ENCODE data around the gene CACNA2D4.
A peak's percentile ranks its signal among the peaks of the same experiment; 100 is the strongest.

CACNA2D4 gene

DNA sequence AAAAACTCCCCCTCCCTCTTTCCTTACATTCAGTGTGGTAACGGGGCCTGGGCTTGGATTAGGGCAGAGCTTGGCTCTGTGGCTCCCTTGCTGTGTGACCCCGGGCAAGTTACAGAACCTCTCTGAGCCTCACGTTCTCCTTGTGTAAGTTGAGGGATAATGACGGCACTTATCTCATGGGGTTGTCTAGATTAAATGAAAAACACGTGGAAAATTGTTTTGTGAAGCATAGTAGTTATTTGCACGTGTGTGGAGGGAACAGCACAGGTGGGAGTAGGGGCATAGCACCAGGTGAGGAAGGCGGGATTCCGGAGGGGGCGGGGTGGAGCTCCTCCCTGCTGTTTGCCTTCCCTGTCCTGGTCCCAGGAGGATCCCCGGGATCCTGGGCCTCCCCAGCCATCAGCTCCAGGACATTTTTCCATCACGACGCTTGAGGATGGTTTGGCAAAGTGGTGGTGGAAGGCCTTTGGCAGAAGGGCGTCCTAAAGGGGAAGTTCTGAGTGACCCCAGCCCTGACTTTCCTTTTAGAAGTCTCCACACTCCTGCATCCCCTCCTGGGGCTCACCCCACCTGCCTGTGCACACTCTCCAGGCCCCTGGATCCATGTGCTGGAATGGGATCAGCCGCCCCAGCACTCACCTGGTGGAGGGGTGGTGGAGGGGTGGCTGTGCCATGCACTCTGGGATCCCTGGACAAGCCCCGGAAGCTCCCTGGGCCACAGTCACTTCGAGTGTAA, 75.4 kb downstream of the CACNA2D4 start:
- DNase-seq, result no peak

DNA sequence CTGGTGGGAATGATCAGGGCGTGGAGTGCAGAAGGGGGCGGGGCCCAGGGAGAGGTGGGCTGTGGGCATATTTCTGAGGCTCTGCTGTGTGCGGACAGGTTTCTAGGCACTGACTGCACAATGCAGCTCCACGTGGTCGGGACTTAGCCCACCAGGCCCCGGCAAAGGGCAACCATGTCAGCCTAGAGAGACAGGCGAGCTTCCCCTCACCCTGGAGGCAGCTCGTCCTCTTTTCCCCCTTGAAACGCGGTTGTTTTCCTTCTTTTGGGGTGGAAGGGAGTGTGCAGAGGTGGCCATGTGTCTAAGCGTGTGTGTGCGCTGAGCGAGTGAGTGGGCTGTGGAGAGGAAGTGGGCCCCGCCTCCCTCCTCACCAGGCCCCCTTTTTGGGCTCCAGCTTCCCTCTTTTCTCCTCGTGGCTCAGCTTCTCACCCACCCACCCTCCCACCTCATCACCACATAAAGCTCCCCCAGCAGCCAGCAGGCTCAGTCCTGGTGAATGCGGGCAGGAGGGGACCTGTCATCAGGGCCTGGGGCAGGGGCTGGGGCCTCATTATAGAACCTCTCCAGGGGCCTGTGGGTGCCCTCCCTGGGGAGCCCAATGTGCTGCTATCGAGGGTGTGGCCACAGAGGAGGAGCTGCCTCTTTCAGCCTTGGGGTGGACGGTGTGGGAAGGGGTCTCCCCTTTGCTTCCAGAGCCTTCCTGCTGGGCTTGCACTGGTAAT, 76.1 kb downstream of the CACNA2D4 start:
- no peak for DNase-seq

DNA sequence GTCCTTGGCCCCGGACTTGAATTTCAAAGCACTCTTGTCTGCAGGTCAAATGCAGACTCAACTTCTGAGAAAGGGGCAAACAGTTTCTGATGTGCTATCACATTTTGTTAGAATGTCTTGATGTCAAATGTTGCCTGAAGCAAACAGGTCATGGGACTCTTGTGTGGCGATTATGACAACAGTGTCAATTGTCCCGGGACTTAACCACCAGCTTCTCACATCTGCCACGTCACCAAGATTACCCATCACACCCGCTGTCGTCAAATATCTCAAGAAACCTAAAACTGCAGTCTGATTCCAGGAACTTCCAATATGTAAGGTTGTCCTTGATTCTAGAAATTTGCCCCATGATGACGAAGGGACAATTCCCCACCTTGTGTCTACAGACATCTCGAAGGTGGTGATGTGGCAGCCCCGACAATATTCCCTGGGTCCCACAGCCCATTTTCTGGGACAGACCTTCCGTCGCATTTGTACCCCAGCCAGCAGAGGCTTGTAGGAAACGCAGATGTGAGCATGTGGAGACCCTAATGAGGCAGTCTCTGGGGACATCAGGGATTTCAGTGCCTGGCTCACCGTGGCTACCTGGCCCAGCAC, 76.8 kb downstream of the CACNA2D4 start:
- DNase-seq, result no peak

DNA sequence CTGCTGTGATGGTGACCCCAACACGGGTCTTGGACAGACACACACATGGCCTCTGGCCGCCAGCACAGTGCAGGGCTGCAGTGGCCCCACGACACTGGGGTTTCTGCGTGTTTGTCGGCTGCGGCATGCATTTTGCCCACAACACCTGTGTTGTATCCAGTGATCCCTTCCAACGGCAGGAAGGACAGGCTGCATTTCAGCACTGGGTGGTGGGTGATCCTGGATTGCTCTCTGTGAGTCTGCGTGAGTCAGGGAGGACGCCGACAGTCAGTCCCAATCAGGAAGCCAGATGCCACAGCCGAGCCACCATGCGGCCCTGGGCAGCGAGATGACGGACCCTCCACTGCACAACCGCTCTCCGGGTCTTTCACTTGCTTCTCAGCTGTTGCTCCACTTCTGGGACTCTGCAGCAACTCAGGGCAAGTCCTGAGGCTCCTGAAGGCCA, 77.4 kb downstream of the CACNA2D4 start:
- DNase-seq, result no peak

DNA sequence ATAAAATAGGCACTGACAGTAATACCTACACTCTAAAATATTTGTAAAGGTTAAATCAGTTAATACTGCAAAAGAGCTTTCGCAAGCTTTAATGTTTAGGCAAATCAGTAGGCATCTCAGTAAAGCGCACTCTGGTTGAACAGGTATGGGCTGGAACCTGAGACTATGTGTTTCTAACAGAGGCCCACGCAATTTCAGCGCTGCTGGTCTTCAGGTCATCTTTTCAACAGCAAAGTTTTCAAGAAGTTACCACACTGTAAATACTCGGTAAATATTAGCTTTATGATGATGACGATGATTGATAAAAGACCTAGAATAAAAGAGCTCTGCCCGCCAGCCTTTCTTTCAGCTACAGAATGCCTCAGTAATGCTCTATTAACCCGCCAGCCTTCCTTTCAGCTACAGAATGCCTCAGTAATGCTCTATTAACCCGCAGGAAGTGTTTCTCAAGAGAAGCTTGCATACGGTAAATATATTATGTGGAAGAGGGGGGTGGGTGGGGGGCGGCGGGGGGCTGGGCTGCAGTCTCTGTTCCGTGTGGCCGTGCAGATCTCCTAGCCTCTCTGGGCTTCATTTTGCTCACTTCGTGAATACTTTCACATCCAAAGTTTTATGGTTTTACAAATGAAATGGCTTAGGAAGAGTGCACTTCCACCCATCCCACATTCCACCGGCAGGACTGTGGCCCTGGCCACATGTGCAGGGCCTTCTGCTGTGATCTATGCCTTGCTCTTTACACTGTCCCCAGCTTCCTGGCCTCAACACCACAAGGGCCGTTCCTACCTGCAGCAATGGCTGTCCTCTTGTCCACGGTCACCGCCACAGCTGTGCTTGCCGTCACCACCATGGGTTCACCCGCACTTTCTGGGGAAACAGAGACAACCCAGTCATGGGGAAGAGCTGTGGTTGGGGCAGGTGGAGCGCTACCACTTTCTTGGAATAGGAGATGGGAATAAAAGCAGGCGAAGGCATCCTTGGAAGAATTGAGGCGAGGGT, 78.2 kb downstream of the CACNA2D4 start:
- no peak for DNase-seq

DNA sequence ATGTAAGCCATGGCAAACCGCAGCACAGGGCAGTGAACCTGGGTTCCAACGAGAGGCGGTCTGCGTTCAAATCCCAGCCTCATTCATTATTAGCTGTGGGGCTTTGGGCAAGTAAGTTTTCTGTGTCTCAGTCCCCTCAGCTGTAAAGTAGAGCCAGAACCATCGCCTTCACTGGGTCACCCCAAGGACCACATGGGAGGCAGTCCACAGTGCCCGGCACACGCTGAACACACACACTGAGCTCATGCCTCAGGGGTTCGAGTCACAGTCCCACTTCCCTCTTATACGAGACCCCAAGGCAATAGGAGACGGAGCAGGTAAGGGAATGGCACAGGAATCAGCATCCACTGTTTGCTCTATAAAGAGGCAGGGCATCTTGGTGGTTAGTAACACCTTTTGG, 79.0 kb downstream of the CACNA2D4 start:
- DNase-seq, result no peak

DNA sequence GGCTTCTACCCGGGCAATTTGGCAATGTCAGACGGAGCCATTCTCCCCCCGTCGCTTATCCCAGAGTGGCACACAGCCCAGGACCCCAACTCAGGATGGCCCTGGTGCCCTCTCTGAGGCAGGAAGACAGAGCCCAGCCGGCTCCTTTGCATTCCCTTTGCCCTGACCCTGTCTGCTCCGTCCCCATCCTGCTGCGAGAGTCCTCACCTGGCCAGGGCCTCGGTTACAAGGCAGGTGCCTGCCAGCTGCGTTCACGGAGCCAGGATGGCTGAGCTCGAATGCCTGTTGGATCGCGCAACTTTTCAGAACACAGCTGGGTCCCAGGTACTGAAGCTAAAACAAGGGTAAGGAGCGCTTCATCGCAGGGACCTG, 79.5 kb downstream of the CACNA2D4 start:
- no peak for DNase-seq

DNA sequence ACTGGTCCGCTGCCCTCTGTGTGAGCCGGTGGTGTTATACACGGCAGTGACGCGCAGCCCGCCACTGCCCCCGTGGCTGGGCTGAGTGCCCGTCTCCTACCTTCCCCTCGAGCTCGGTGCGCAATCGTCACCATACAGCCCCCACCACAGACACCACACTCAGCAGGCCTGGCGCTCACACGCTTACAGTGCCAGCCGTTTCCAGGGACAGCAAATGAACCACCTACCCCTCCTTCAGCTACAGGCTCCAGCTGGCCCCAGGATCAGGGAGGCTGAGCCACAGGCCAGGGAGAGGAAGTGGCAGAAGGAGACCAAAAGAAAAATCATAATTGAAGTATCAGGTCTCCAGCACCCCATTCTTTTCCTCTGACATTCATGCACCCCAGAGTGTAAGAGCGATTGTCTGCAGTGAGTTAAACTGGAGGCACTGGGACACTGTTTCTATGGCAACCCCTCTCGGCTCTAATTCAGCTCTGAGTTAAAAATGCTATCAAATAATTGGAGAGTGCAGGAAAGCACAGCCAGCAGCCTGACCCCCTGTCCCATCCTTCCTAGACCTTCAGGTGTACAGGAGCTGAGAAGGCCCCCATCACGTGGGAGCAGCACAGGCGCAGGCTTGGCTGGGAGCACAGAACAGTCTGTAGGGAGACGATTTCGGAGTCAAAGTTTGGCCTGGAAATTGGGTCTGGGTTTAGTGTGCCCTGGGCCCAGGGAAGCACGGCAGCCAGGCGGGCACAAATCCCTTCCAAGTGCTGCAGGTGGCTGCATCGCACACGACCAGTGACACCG, 80.1 kb downstream of the CACNA2D4 start:
- no peak for DNase-seq

DNA sequence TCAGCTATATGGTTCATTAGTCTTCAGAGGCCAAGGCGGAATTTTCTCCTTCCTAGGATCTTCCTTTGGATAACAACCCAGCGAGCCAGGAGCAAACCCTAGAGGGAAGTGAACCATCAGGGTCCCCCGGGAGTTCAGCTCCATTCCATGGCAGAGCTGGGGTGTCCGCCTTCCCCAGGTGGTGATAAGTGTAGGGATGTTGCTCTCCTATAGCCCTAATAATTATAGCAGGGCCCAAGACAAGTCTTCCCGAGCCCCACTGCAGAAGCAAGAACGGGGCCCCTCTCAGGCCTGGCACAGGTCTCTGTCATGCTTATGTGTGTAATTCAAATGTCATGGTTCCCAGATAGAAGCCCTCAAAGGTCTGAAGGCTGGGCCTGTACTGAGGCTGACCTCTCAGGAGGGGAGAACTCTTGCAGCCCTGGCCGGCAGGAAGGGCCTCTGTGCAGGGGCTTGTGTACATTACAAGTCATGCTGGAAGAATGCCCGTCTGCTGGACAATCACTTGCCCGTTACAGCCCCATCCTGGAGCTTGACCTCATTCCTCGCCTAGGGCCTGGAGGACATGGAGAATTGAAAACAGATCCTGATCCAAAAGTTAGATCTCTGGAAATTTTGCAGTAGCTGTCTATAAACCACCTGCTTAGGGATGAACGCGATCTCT, 80.8 kb downstream of the CACNA2D4 start:
- no peak for DNase-seq

DNA sequence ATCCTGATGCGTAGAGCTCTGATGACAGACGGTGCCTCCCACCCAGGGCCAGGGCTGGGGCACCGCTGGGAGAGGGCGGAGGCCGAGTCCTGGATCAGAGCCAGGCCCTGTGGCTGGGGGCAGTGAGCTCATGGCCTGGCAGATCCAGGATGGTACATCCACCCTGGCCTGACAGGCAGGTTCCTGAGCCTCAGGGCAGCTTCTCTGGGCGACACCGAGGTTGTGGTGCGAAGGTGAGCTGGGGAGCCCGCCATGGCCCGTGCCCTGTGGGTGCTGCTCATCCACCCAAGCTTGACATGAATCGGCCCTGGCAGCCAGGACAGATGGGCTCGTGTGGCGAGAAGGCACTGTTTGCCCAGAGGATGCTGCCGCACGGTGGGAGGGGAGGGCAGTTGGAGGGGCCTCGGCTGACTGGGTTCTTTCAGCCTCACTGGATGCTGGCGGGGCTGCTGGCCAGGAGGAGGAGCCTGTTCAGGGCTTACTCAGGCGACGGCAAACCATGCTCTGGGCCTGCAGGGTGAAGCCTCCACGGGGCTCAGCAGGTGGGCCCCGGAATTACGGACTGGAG, 81.5 kb downstream of the CACNA2D4 start:
- DNase-seq, result peak; percentile 24

DNA sequence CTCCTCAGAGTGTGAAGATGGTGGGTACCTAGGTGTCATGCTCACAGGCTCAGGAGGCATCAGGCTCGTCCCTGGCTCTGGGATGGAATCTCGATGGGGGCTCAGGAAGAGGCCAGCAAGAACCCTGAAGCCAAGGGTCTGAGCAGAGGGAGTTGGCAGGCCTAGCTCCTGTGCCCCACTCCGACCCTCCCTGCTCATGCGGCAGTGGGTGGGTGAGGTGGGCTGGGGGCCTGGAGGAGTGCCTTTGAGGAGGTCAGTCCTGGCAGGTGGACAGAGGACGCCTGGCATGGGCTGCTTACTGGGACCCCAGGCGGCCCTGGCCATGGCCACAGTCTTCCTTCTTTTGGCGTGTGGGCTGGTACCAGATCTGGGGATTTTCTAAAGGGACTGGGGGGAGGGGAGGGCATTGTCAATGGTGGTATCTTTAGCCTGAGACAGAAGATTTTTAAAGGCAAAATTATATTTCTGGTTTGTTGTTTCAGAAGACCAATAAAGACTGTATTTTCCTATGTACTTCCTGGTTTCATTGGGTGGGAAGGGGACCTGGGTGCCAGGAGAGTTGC, 82.1 kb downstream of the CACNA2D4 start:
- no peak for DNase-seq

DNA sequence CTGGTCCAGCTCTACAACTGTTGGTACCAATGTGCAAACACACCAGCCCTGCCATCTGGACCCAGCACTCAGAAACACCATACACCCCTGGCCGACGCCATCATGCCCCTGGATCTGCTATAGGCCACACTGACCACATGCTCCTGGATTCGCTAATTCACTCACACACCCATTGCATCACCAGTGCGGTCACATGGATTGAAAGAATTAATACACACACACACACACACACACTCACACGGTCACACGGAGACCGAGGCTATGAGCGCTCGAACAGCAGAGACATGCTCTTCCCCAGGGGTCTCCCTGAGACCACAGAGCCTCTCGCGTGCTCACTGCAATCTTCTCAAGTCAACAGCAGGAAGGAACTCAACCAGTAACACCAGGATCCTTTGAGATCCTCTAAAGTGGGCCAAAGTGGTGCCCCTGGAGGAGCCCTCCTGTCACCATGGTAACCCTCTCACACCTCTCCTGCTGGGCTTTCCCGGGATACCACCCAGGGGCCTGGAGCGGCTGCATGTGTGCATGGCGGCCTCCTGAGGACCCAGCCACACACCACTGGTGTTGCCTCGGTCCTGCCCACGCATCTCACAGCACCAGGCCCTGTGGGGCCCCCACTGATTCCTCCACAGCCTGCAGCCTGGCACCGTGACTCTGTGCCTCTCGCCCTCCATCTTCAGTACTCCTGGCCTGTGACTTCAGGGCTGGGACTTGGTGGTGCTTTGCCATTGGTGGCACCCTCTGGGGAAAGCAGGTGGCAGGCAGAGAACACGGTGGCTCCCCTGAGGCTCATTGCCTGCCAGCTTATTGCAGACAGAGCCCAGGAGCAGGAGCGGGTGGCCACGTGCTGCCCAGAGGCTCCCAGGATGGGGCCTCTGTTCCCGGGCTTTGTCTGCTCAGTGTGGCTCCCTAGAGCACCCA, 83.0 kb downstream of the CACNA2D4 start:
- DNase-seq, result no peak

DNA sequence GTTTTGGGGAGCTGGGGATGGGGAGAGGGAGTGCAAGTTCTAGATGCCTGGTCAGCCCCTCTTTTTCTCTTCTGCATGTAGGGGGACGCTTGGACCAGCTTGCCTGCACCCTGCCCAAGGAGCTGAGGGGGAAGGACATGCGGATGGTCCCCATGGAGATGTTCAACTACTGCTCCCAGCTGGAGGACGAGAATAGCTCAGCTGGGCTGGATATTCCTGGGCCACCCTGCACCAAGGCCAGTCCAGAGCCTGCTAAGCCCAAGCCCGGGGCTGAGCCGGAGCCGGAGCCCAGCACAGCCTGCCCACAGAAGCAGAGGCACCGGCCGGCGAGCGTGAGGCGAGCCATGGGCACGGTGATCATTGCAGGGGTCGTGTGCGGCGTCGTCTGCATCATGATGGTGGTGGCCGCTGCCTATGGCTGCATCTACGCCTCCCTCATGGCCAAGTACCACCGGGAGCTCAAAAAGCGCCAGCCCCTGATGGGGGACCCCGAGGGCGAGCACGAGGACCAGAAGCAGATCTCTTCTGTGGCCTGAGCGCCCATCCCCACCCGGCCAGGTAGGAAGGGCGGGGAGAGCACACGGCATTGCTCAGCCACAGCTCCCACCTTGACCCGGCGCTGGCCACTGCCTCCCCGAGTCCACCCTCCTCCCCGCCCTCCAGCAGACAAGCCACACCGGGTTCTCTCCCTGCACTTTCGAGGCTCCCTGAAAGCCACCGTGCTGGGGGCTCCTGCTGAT, 84.1 kb downstream of the CACNA2D4 start:
- DNase-seq, result no peak

DNA sequence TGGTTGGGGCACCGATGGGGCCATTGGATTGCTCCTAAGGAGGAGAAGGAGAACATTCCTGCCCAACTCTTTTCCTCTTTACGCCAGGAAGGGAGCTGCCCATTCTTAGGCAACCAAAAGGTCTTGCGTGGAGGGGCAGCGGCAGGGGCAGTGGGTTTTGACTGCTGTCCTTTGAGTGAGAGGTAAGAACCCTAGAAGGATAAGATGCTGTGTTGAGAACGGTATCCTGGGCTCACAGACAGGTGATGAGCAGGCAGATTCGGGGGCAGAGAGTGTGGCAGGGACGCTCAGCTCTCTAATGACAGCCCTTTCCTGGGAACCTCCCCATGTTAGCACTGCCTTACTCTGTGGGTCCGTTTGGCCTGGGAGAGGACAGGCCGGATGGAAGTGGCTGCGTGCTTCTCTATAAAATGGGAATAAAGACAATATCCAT, 84.8 kb downstream of the CACNA2D4 start:
- DNase-seq, result no peak

DNA sequence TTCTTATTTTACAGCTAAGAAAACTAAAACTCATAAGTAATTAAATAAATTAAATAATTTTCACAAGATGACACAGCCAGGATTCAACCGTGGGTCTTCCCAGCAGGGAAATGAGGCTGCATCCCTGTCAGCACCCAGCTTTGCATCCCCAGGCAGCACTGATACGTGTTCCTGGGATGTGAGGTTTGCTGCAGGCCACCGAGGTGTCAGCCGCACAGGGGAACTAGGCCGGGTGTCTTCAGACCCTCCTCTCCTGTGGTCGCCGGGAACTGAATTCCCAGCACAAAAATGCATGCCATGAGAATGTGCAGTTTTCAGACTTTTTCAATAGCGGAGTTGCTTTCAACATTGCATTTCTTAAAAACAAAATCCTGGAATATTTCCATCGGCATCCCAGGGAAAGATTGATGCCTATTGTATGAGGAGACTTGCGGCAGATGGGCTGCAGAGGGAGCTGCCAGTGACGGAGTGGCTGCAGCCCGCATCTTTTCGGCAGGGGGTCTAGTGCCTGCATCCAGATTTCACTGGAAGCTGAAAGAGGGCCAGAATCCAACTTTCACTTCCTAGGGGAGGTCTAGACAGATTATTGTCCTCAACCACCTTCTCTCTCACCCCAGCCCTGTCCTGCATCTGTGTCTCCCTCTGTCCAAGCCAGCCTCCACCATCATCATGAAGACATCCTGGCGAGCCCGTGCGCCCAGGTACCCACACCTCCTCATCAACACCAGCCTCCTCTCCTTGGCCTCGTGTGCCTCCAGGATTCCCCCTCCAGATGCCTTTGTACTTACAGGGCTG, 85.5 kb downstream of the CACNA2D4 start:
- no peak for DNase-seq

DNA sequence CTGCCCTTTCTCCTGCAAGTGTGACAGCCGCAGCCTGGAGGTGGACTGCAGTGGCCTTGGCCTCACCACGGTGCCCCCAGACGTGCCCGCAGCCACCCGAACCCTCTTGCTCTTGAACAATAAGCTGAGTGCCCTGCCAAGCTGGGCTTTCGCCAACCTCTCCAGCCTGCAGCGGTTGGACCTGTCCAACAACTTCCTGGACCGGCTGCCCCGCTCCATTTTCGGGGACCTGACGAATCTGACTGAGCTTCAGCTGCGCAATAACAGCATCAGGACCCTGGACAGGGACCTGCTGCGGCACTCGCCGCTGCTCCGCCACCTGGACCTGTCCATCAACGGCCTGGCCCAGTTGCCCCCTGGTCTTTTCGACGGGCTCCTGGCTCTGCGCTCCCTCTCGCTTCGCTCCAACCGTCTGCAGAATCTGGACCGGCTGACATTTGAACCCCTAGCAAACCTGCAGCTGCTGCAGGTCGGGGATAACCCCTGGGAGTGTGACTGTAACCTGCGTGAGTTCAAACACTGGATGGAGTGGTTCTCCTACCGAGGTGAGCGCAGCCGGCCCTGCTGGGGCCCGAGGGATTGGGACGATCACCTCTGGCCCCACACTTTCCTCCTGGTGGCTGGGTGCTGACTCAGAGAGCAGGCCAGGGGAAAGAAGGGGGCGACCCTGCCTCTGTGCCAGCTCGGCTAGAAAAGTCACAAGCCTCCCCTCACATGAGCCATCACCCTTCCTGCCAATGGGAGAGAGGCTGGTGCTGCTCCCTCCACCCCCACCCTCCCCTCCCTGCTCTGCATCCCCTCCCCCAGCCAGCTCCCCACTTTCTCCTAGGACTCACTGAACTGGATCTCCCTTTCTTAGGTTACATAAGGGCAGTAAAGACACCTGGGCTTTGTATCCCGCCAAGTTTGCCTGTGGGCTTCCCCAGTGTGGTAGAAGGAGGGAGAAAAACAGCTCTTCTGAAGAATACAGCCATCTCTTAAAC, 87.2 kb downstream of the CACNA2D4 start:
- DNase-seq, result peak; percentile 57

DNA sequence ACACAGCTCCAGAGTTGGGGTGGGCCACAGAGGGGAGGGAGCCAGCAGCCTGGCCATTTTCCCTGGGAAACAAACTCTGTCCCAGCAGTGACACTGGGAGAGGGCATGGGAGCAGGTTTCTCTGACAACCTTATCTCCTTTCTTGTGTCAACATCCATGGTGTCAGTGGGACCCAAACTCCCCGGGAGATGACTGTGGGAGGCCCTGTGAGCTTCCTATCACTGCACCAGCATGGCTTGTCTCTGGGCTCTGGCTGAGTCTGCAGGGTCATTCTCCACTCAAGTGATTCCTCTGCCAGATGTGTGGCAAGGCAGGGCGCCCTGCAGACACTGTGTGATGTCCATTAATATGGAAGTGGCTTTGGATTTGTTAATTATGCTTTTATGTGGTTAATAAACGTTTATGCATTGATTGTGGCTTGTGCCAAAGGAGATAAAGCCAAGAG, 88.0 kb downstream of the CACNA2D4 start:
- DNase-seq, result no peak
